ACHN (cell line): ENCODE measurements around the gene KBTBD7.
"Not testable (repeated sequence)": the region's sequence is repeated elsewhere in the genome, so short reads cannot be mapped to it uniquely, and the experiment has no call there.

ENCODE experiments used
- DNase-seq: peaks from one replicate; pipeline ENCODE4 v3.0.0-alpha.2; 2015
- in situ Hi-C: cut with HindIII; loops from 2 replicates; pipeline ENCODE4 v1.10.0; 2017; ENCODE audit warnings: low sequenced_read_pairs, low pct_ligation_motif_present, low pct_unique_long_range_greater_than_20kb

The KBTBD7 gene

GRCh38 chr13:41203810-41204209 is 9.4 kb upstream of the KBTBD7 start:
- in situ Hi-C loops, result no loop called here
- DNase-seq, result no peak

- in situ Hi-C loops, result no loop called here
- DNase-seq, result no peak
Observed at GRCh38 chr13:41200126-41200525, 5.8 kb upstream of the KBTBD7 start.

- in situ Hi-C loops, result no loop called here
- DNase-seq, result no peak
Observed at GRCh38 chr13:41199526-41199925, 5.2 kb upstream of the KBTBD7 start.

GRCh38 chr13:41199079-41199478 is 4.7 kb upstream of the KBTBD7 start:
- no peak for DNase-seq
- in situ Hi-C loops, result no loop called here

DNA sequence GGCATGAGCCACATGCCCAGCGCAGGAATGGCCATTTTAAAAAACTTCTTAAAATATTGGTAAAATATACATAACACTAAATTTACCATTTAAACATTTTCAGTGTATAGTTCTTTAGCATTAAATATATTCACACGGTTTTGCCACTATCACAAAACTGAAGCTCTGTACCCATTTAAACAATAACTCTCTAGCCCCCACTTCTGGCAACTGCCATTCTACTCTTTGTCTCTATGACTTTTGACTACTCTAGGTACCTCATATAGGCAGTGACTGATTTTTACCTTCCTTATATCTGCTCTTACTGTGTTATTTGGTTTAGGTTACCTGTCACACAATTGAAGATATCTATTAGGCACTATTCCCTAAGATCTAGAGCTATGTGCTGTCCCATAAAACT is 2.3 kb upstream of the KBTBD7 start:
- in situ Hi-C loops, result no loop called here
- peak; percentile 9 for DNase-seq

GRCh38 chr13:41196011-41196410 is 1.6 kb upstream of the KBTBD7 start:
- no peak for DNase-seq
- in situ Hi-C loops, result no loop called here

- in situ Hi-C loops, result no loop called here
Observed at GRCh38 chr13:41193469-41193868, 900 bp downstream of the KBTBD7 start.

DNA sequence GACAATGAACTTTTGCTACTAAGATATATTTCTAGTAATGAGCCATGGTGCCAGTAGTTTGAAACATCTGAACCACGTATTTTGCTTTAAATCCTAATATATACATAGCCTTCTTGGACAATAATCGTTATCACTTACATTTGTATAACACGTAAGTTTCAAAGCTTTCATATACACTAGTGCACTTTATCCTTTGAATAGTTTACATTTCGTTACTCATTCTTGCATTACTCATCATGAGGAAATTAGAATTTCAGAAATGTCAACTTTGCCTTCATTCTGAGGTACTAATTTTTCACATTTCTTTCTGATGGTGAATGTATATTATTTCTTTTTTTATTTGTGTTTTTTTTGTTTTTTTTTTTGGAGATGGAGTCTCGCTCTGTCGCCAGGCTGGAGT is 5.8 kb downstream of the KBTBD7 start:
- no peak for DNase-seq
- in situ Hi-C loops, result no loop called here

More at GRCh38 chr13:41193469-41193868, 900 bp downstream of the KBTBD7 start:
- no peak for DNase-seq

GRCh38 chr13:41186481-41186880 is 7.9 kb downstream of the KBTBD7 start:
- in situ Hi-C loops, result no loop called here

DNA sequence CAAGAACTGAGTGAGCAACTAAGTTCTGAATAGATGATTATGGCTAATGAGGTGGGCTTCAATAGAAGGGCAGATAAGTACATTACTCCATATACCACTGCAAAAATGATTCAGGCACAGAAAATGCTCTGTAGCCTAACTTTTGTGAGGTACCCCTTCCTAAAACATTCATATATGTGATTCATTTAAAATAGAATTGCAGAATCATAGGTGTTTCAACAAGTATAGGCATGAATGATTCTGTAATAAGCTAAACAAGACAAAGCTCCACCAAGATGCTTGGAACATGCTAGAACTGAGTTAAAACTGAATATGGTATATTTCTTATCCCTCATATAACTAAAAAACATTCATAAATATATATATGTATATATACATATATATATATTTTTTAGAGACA is 12.1 kb downstream of the KBTBD7 start:
- no peak for DNase-seq
- in situ Hi-C loops, result no loop called here

More at GRCh38 chr13:41186481-41186880, 7.9 kb downstream of the KBTBD7 start:
- DNase-seq, result no peak

GRCh38 chr13:41179593-41180250 is 14.6 kb downstream of the KBTBD7 start:
- DNase-seq, result no peak
- in situ Hi-C loops, result no loop called here

GRCh38 chr13:41178040-41178439 is 16.3 kb downstream of the KBTBD7 start:
- DNase-seq, result no peak
- in situ Hi-C loops, result no loop called here

DNA sequence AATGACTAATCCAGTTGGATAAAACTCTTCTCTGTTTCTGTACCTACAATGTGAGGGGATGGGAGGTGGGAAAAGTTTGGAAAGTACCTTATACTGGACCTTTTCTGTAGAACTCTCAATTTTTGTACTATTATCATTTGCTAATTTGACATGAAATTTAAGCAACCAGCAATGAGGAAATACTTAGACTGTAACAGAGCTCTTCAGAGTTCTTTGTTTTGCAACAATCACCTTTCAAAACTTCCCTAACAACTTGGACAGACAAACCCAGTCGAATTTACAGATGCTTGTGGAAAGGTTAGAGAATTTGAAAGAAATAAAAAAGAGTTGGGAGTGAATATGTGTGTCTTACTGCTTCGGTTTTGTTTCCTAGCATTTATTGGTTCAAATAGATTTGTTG is 16.8 kb downstream of the KBTBD7 start:
- in situ Hi-C loops, result no loop called here
- no peak for DNase-seq

DNA sequence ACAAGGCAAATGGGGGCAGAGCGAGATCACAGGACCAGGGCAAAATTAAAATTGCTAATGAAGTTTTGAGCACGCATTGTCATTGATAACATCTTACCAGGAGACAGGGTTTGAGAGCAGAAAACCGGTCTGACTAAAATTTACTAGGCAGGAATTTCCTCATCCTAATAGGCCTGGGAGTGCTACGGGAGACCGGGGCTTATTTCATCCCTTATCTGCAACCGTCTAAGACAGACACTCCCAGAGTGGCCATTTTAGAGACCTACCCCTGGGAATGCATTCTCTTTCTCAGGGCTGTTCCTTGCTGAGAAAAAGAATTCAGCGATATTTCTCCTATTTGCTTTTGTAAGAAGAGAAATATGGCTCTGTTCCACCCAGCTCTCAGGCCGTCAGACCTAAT is 18.8 kb downstream of the KBTBD7 start:
- DNase-seq, in situ Hi-C loops: not testable (repeated sequence)

GRCh38 chr13:41162151-41162550 is 32.2 kb downstream of the KBTBD7 start:
- DNase-seq, result no peak
- in situ Hi-C loops, result no loop called here

GRCh38 chr13:41159174-41159573 is 35.2 kb downstream of the KBTBD7 start:
- in situ Hi-C loops, result no loop called here
- no peak for DNase-seq

DNA sequence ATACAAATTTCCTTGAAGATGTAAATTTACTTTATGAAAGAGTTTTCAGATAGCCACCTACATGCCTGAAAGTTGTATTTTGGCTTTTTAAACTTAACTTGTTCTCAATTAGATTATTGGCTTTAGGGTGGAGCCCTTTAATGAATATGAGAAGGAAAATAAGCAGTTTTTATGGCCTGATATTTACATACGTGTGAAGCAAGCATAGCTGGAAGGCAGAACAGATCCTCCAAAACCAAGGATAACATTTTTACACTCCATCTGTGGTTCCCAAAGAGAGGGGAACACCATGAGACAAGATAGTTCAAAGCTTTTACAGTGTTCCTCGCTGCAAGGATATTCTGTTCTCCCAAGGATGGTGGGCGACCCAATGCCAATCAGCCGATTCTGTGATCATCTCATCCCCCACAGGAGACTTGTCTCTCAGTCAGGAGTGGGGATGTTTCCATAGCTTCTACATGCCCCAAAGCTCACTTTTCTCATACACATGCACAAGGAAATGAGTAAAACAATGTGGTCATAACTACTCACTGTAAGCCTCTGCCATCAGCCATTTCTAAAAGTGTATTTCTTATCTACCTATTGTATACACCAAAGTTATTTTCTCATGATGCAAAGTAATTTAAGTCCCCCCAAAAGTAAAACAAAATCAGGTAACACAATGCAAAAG is 37.2 kb downstream of the KBTBD7 start:
- in situ Hi-C loops, result no loop called here
- DNase-seq, result no peak

GRCh38 chr13:41156620-41157019 is 37.7 kb downstream of the KBTBD7 start:
- no peak for DNase-seq
- in situ Hi-C loops, result no loop called here

GRCh38 chr13:41154042-41154441 is 40.3 kb downstream of the KBTBD7 start:
- DNase-seq, result no peak
- in situ Hi-C loops, result no loop called here

- no peak for DNase-seq
- in situ Hi-C loops, result no loop called here
Observed at GRCh38 chr13:41152005-41152404, 42.4 kb downstream of the KBTBD7 start.
